Measurements from ENCODE around the gene MEF2A. TPM values are rescaled to one million over a fixed set of nuclear protein-coding genes. Genes with fewer than 3 reads are reported as not detected.

MEF2A gene
- total and polyA plus RNA-seq, 12 donors = 20.6 to 91.7 (median 50.1) TPM

DNA sequence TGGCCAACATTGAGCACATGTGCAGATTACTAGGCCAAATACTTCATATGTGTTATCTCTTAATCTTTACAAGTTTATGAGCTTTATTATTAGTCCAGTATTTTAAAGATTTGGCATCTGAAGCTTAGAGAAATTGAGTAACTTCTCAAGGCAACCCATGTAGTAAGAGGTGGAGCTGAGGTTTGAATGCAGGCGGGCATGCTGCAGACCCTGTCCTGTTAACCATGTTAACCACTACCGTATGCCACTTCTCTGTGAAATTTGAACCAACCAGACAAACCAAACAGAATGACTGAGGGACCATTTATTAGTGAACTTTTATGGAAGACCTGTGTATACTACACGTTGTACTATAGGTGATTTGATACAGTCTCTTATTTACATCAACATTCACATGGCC is 49.7 kb downstream of the MEF2A start:
- intact Hi-C loops (cut with DNase I) = no loop called here
- 92 to 100% (median 94%) methylated on average over 3 of the region's 3 CpGs for WGBS, 4 donors

DNA sequence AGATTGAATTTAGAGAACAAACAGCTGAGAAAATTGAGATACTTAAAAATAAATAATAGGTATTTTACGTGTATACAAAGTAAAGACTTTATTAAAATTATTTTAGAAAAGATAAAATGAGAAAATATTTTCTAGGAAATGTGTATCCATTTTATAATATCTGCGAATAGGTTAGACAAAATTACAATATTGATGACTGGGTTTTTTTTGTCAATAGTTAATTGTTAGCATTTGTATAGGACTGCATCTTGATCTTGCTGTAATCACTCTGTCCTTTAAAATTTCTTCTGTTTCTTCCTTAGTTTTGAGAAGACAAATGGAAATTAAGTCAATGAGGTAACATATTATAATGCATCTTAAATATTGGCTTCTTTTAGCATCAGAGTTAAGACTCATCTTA is 50.3 kb downstream of the MEF2A start:
- no peak overlapping the region for H3K4me3 ChIP-seq
- no peaks in the 10 kb centered on the region for H3K27me3 ChIP-seq
- no peaks in the 10 kb centered on the region for H3K36me3 ChIP-seq (replicated peaks in 1 of 2)
- 93 to 98% (median 96%) methylated on average over 2 of the region's 2 CpGs for WGBS, 4 donors
- intact Hi-C loops (cut with DNase I) = no loop called here
- TF ChIP-seq, protein P1, sequence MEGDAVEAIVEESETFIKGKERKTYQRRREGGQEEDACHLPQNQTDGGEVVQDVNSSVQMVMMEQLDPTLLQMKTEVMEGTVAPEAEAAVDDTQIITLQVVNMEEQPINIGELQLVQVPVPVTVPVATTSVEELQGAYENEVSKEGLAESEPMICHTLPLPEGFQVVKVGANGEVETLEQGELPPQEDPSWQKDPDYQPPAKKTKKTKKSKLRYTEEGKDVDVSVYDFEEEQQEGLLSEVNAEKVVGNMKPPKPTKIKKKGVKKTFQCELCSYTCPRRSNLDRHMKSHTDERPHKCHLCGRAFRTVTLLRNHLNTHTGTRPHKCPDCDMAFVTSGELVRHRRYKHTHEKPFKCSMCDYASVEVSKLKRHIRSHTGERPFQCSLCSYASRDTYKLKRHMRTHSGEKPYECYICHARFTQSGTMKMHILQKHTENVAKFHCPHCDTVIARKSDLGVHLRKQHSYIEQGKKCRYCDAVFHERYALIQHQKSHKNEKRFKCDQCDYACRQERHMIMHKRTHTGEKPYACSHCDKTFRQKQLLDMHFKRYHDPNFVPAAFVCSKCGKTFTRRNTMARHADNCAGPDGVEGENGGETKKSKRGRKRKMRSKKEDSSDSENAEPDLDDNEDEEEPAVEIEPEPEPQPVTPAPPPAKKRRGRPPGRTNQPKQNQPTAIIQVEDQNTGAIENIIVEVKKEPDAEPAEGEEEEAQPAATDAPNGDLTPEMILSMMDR (IDR thresholded peaks at IDR 0.05) = no peak
- no peak for TF ChIP-seq POLR2A (IDR thresholded peaks at IDR 0.05)
- peaks cover 15 to 66% of the 10 kb centered on the region in 2 donors for H3K4me1 ChIP-seq (replicated peaks in 1 of 2)
- H3K27ac ChIP-seq = no peak overlapping the region
- no peak for DNase-seq
- H3K9me3 ChIP-seq (replicated peaks in 1 of 3) = no peaks in the 10 kb centered on the region

More for the DNA sequence above, 49.7 kb downstream of the MEF2A start:
- no peak for DNase-seq
- Histone ChIP-seq H3K9me3 (replicated peaks in 1 of 3) (no peaks in the 10 kb centered on the region), H3K27me3 (no peaks in the 10 kb centered on the region), H3K4me1 (replicated peaks in 1 of 2) (peaks cover 15 to 66% of the 10 kb centered on the region in 2 donors), H3K36me3 (replicated peaks in 1 of 2) (no peaks in the 10 kb centered on the region), H3K27ac (no peak overlapping the region), H3K4me3 (no peak overlapping the region)
- TF ChIP-seq POLR2A (IDR thresholded peaks at IDR 0.05) = no peak
- TF ChIP-seq, protein P1 (IDR thresholded peaks at IDR 0.05) = no peak

DNA sequence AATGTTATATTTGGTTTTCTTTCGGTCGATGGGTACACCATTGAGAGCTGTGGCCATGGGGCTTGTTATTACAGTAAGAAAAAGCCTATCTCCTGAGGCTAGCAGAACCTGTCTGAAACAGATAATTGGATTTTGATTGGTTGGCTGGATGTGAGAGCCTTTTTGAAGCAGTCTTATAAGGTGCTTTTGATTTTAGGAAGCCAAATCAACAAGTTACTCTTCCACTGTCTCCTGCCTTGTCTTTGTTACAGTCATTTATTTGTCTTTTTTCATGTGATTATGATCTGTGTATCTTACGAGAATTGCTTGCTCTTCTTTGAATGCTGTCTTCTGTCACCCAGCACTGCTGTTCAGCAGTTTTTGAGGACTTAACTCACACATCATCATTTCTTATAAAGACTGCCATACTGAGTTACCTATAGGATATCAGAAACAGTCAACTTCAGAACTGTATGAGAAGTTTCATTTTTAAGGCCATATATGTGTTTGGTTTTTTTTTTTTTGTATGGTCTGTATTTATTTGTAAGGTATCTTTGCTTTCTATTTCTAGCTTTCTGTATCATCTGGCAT is 51.1 kb downstream of the MEF2A start:
- Histone ChIP-seq H3K9me3 (replicated peaks in 1 of 3) (no peaks in the 10 kb centered on the region), H3K27me3 (no peaks in the 10 kb centered on the region), H3K36me3 (replicated peaks in 1 of 2) (no peaks in the 10 kb centered on the region), H3K27ac (no peak overlapping the region), H3K4me3 (no peak overlapping the region), H3K4me1 (replicated peaks in 1 of 2) (peaks cover 15 to 66% of the 10 kb centered on the region in 2 donors)
- TF ChIP-seq, protein P1 (IDR thresholded peaks at IDR 0.05) = no peak
- no peak for TF ChIP-seq POLR2A (IDR thresholded peaks at IDR 0.05)
- WGBS, 4 donors = 83 to 87% (median 85%) methylated on average over 3 of the region's 3 CpGs
- DNase-seq = no peak
- intact Hi-C loops (cut with DNase I) = no loop called here

DNA sequence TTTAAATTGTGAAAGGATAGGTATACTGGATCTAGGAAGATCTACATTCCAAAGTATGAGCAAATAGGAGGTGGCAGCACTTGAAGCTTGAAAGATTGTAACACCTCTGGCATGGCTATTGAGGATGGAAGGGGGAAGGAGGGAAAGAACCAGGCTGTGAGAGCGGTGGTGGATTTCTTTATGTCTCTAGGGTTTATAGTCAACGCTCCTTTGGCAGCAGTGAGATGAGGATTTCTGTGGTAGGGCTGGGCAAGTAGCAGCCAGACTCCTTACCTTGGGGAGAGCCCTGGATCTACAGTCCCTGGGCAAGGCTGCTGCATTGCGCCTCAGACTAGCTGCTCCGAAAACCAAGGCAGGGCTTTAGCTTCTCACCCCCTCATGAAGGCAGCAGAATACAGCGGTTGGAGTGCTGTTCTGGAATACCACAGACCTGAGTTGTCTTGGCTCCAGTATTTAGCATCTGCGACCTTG is 53.2 kb downstream of the MEF2A start:
- no peak for TF ChIP-seq POLR2A (IDR thresholded peaks at IDR 0.05)
- TF ChIP-seq, protein P1 (IDR thresholded peaks at IDR 0.05) = no peak
- peak in 4 of 7 donors; percentile 19 to 50 (median 24) for DNase-seq
- H3K27me3 ChIP-seq = no peaks in the 10 kb centered on the region
- H3K36me3 ChIP-seq (replicated peaks in 1 of 2) = no peaks in the 10 kb centered on the region
- peaks cover 5 to 51% of the 10 kb centered on the region in 2 donors for H3K4me1 ChIP-seq (replicated peaks in 1 of 2)
- H3K9me3 ChIP-seq (replicated peaks in 1 of 3) = no peaks in the 10 kb centered on the region
- intact Hi-C loops (cut with DNase I) = no loop called here
- peak overlapping the region in 1 of 5 donors; percentile 36 for H3K27ac ChIP-seq
- 62 to 79% (median 69%) methylated on average over 6 of the region's 6 CpGs for WGBS, 4 donors
- no peak overlapping the region for H3K4me3 ChIP-seq
